GM12878 (cell line): ENCODE data around the gene WDFY4. TPM values are rescaled to one million over a fixed set of nuclear protein-coding genes. Genes with fewer than 3 reads are reported as not detected.

Source experiments
- ATAC-seq: fragments of 200-7000 bp; cut with Tn5 transposase; 3 replicates; pipeline ENCODE4 v1.9.1; 2020; ENCODE audit warnings: mild to moderate bottlenecking, moderate library complexity
- BruUV-seq: library from RNA; stranded (reverse); fragments of 400-500 nt; replicated peaks from 2 replicates; lab custom pipeline; 2021; lab: Mats Ljungman, UMichigan
- CTCF ChIA-PET: fragments of 300-600 bp; sonication (Branson Sonifier 250); formaldehyde crosslinking; extraction: SDS; loops from one replicate; lab custom pipeline; 2021; ENCODE audit warnings: inconsistent platforms; lab: Yijun Ruan, JAX
- POLR2A ChIA-PET: fragments of 350-600 bp; formaldehyde crosslinking; extraction: SDS; loops from one replicate; lab custom pipeline; 2021; ENCODE audit warnings: inconsistent platforms; lab: Charles Lee
- RAD21 ChIA-PET: fragments of 300-600 bp; sonication (Branson Sonifier 250); formaldehyde crosslinking; loops from one replicate; lab custom pipeline; 2023; ENCODE audit warnings: antibody characterized with exemption; ENCODE audit not compliant: unreplicated experiment; lab: Charles Lee
- SMC1A ChIA-PET: fragments of 300-600 bp; sonication (Branson Sonifier 250); formaldehyde crosslinking; loops from one replicate; lab custom pipeline; 2023; ENCODE audit not compliant: unreplicated experiment, uncharacterized antibody; lab: Charles Lee
- DNase-seq: peaks from one replicate; pipeline ENCODE4 v3.0.0-alpha.2; 2011; ENCODE audit warnings: low read depth, low spot score
- FAIRE-seq: peaks from 3 replicates; lab custom pipeline; 2011; peaks lifted over from hg19 to GRCh38; lab: Jason Lieb, UNC
- H2AFZ ChIP-seq: 2 replicates; pipeline ENCODE4 v1.6.0; 2011; ENCODE audit warnings: low read depth, low read length, control low read depth; ENCODE audit not compliant: control insufficient read depth
- H3K27ac ChIP-seq: 2 replicates; pipeline ENCODE4 v1.5.1; 2011; ENCODE audit warnings: control low read depth; ENCODE audit not compliant: control insufficient read depth, insufficient read depth
- H3K27me3 ChIP-seq, 2 experiments: replicated peaks in 1 of 2; 2 replicates each; pipeline versions ENCODE4 v1.6.0 to v1.6.1; 2011; ENCODE audit warnings: low read length in 1 of 2; ENCODE audit not compliant: control insufficient read depth in 2 of 2, insufficient read depth in 2 of 2
- H3K36me3 ChIP-seq, 2 experiments: 2 replicates each; pipeline ENCODE4 v1.5.1; 2011; ENCODE audit warnings: low read length in 1 of 2; ENCODE audit not compliant: control insufficient read depth in 2 of 2, insufficient read depth in 2 of 2
- H3K4me1 ChIP-seq: 2 replicates; pipeline ENCODE4 v1.6.1; 2011; ENCODE audit warnings: mild to moderate bottlenecking, low read length, moderate library complexity, mixed read lengths; ENCODE audit not compliant: control insufficient read depth, insufficient read depth
- H3K4me2 ChIP-seq: 2 replicates; pipeline ENCODE4 v1.6.0; 2011; ENCODE audit warnings: control low read depth; ENCODE audit not compliant: control insufficient read depth, insufficient read depth
- H3K4me3 ChIP-seq: fragments of 200-600 bp; sonication (generic); 2 replicates; pipeline ENCODE4 v1.5.1; 2016
- H3K79me2 ChIP-seq: 2 replicates; pipeline ENCODE4 v1.6.0; 2011; ENCODE audit warnings: low read length; ENCODE audit not compliant: control insufficient read depth, insufficient read depth
- H3K9ac ChIP-seq: 2 replicates; pipeline ENCODE4 v1.8.0; 2011; ENCODE audit warnings: low read length, control low read depth, mixed read lengths; ENCODE audit not compliant: control insufficient read depth, insufficient read depth
- H3K9me3 ChIP-seq: replicated peaks from 3 replicates; pipeline ENCODE4 v1.5.1; 2011; ENCODE audit warnings: mild to moderate bottlenecking, low read length; ENCODE audit not compliant: control insufficient read depth, insufficient read depth
- H4K20me1 ChIP-seq: 2 replicates; pipeline ENCODE4 v1.6.0; 2011; ENCODE audit not compliant: control insufficient read depth, insufficient read depth
- KAT2A ChIP-seq: conservative IDR thresholded peaks from 2 replicates; pipeline ENCODE4 v1.6.1; 2011; ENCODE audit warnings: low read depth, low read length; ENCODE audit not compliant: control insufficient read depth
- PML ChIP-seq: IDR thresholded peaks from 2 replicates; pipeline ENCODE4 v1.6.1; 2012; ENCODE audit warnings: low read length, inconsistent platforms
- RAD21 ChIP-seq: IDR thresholded peaks from 2 replicates; pipeline ENCODE4 v1.6.1; 2011; ENCODE audit warnings: mild to moderate bottlenecking, low read depth, low read length, moderate library complexity; ENCODE audit not compliant: insufficient read depth
- SIN3A ChIP-seq: IDR thresholded peaks from 2 replicates; pipeline ENCODE4 v1.6.1; 2012; ENCODE audit warnings: low read depth, low read length, improper control_type of control experiment
- SMAD5 ChIP-seq: IDR thresholded peaks from 2 replicates; pipeline ENCODE4 v1.6.1; 2016; ENCODE audit warnings: antibody characterized with exemption, low read depth
- SPI1 ChIP-seq: IDR thresholded peaks from 2 replicates; pipeline ENCODE4 v1.6.1; 2011; ENCODE audit warnings: low read depth, mild to moderate bottlenecking, low read length, moderate library complexity, borderline replicate concordance; ENCODE audit not compliant: insufficient read depth
- TBL1XR1 ChIP-seq: IDR thresholded peaks from 2 replicates; pipeline ENCODE4 v1.6.1; 2012; ENCODE audit warnings: low read depth, low read length, improper control_type of control experiment
- USF1 ChIP-seq: IDR thresholded peaks from 2 replicates; pipeline ENCODE4 v1.6.1; 2011; ENCODE audit warnings: borderline replicate concordance, low read depth, mild to moderate bottlenecking, moderate library complexity, mixed read lengths, low read length; ENCODE audit not compliant: insufficient read depth; ENCODE audit errors: extremely low read length
- ZBTB33 ChIP-seq: fragments of 450-650 bp; IDR thresholded peaks from 2 replicates; pipeline ENCODE4 v1.6.1; 2017; ENCODE audit warnings: mild to moderate bottlenecking
- ZNF274 ChIP-seq: IDR thresholded peaks from one replicate; pipeline ENCODE4 v1.8.0; 2011; ENCODE audit not compliant: insufficient read length, insufficient read depth
- WGBS: methylation state at CpG from one replicate; pipeline ENCODE4 v1.1.6; 2016; ENCODE audit warnings: low lambda C conversion rate; ENCODE audit not compliant: insufficient replicate concordance, insufficient coverage; ENCODE audit errors: missing lambda C conversion rate; 5-methylcytosine and 5-hydroxymethylcytosine counted together
- in situ Hi-C: fragments of 300-500 bp; cut with MboI; formaldehyde crosslinking; loops from 9 replicates; pipeline ENCODE4 v1.14.3; 2018; ENCODE audit warnings: mixed read lengths
- intact Hi-C: fragments of 100-400 bp; cut with micrococcal nuclease; formaldehyde crosslinking; loops from one replicate; pipeline ENCODE4 v1.14.2; 2022; ENCODE audit not compliant: unreplicated experiment
- microRNA-seq: library from miRNA; unstranded; fragments of <30 nt; microRNA quantifications from one replicate; pipeline ENCODE4, GENCODE V29; 2018
- polyA plus RNA-seq, 11 experiments: library from polyadenylated mRNA; depleted of rRNA in 4 of 11; unstranded in 6 of 11; stranded (reverse) in 5 of 11; fragments of >200 nt; fragmentation: Nextera tagmentation in 4 of 11; fragmentation: Illumina TruSeq in 1 of 11; extraction: Ambion mirVana in 4 of 11; extraction: Trizol in 1 of 11; gene quantifications; 1 replicate in 1 of 11; 2 replicates in 10 of 11; pipeline versions ENCODE4 v1.2.1 to v1.2.3, GENCODE V29; 2011 to 2016; ENCODE audit warnings: inconsistent platforms in 2 of 11, missing spikeins in 2 of 11, low read depth in 1 of 11
- small RNA-seq: library from RNA; depleted of rRNA; stranded (forward); fragments of <200 nt; gene quantifications from one replicate; pipeline ENCODE3, GENCODE V24; 2014
- total RNA-seq, 4 experiments: library from RNA; depleted of rRNA in 3 of 4; stranded (reverse); fragments of >200 nt in 3 of 4; fragmentation: Illumina TruSeq in 1 of 4; extraction: Trizol in 1 of 4; gene quantifications; 2 replicates each; pipeline versions ENCODE4 v1.2.1 to v1.2.3, GENCODE V29; 2013 to 2021

The WDFY4 gene
- total and polyA plus RNA-seq, 10 of the 15 experiments (the other 5 are each of a cell fraction or from before 2014, with no cell fraction given) = 13.5 to 132 (median 47.3) TPM

GRCh38 chr10:49029666-49030065 lies 345.0 kb downstream of the WDFY4 start:
- H3K27ac ChIP-seq = no peak overlapping the region
- SMC1A ChIA-PET = interaction anchor here (0.5 to 0.6 kb wide), 2 partner anchors 21 to 762 kb away, joined by 3 read pairs; no protein-coding TSS in a partner anchor
- no TSS peak for BruUV-seq
- WGBS = 57% methylated on average over 1 of the region's 1 CpG
- TF ChIP-seq SIN3A (no peak), SMAD5 (no peak), ZBTB33 (no peak), SPI1 (no peak), TBL1XR1 (no peak), KAT2A (no peak), RAD21 (no peak), PML (no peak), ZNF274 (no peak), USF1 (no peak)
- no peak for ATAC-seq
- H3K4me2 ChIP-seq = no peak overlapping the region
- no peak overlapping the region for H2AFZ ChIP-seq
- H3K9me3 ChIP-seq = no peaks in the 10 kb centered on the region
- POLR2A ChIA-PET = no interaction called here
- CTCF ChIA-PET = no interaction called here
- intact Hi-C loops (no loop called here), in situ Hi-C loops (no loop called here)
- H3K79me2 ChIP-seq = no peaks in the 10 kb centered on the region
- no peaks in the 10 kb centered on the region for H3K36me3 ChIP-seq
- peaks cover 0 to 6% of the 10 kb centered on the region in 2 experiments; a peak in 2 of 4 replicates for H3K27me3 ChIP-seq
- H3K9ac ChIP-seq = no peak overlapping the region
- no peak for FAIRE-seq
- H3K4me3 ChIP-seq = no peak overlapping the region
- H4K20me1 ChIP-seq = no peaks in the 10 kb centered on the region; the same call in 1 of the 2 replicates
- no peak for DNase-seq
- RAD21 ChIA-PET = no interaction called here
- H3K4me1 ChIP-seq = no peaks in the 10 kb centered on the region

Small RNA genes within 50 kb of the gene (microRNA-seq; reads per million reads assigned to microRNA genes)
- not detected for gene MIR4294

Small RNA genes within 50 kb of the gene (small RNA-seq; reads per million reads assigned to genes)
- not detected for gene MIR4294

Other genes starting within 250 kb of the WDFY4 start
- not detected in 2 replicates for gene ARHGAP22, start 79.8 kb upstream of the WDFY4 start, total RNA-seq (2014; rRNA removed)
- gene ARHGAP22, start 79.8 kb upstream of the WDFY4 start, total RNA-seq (2014; rRNA removed; fragmentation: Illumina TruSeq; extraction: Trizol) = not detected in 2 replicates
- gene ARHGAP22, start 79.8 kb upstream of the WDFY4 start, total RNA-seq (2021) = 0.18 and 0.45 TPM in 2 replicates
- 0.61 and 1.0 TPM in 2 replicates for gene ARHGAP22, start 79.8 kb upstream of the WDFY4 start, polyA plus RNA-seq (2011; rRNA removed)
- not detected in 2 replicates for gene ARHGAP22, start 79.8 kb upstream of the WDFY4 start, polyA plus RNA-seq (2014; fragmentation: Illumina TruSeq; extraction: Trizol)
- gene ARHGAP22, start 79.8 kb upstream of the WDFY4 start, polyA plus RNA-seq (2014; fragmentation: Nextera tagmentation; extraction: Ambion mirVana) = under 1 TPM in 1 of 2 experiments, not detected in 1; 0.07 TPM
- 0.08 TPM in 1 of 2 replicates, not detected in the other for gene ARHGAP22, start 79.8 kb upstream of the WDFY4 start, polyA plus RNA-seq (2014; rRNA removed)
- under 1 TPM in 1 of 2 experiments, not detected in 1; 0.56 TPM for gene ARHGAP22, start 79.8 kb upstream of the WDFY4 start, polyA plus RNA-seq (2016; fragmentation: Nextera tagmentation; extraction: Ambion mirVana)